ENCODE results near the gene TSPAN11. TPM values are rescaled to one million over a fixed set of nuclear protein-coding genes. Genes with fewer than 3 reads are reported as not detected.

TSPAN11 gene
- total and polyA plus RNA-seq, 2 donors (not counting 3 experiments of a cell fraction or from before 2014, with no cell fraction given): 2.1 to 3.9 TPM

DNA sequence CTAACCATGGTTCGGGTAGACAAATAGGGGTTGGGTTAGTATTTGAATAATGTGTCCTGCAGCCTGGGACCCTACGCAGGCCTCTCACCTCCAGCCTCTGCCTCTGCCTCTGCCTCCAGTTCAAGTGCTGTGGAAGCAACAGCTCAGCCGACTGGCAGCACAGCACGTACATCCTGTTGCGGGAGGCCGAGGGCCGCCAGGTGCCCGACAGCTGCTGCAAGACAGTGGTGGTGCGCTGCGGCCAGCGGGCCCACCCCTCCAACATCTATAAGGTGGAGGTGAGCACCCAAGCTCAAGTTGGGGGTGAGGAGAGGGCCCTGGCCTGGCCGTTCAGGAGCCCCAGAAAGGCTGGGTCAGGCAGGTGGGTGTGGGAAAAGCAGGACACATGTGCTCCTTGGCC lies 55.9 kb downstream of the TSPAN11 start:
- Histone ChIP-seq H4K20me1 (replicated peaks; ENCODE audit: control insufficient read depth, extremely low read depth, insufficient read depth, low read length) (no peaks in the 10 kb centered on the region), H3K9me1 (replicated peaks; ENCODE audit: control insufficient read depth, extremely low read depth, insufficient read depth, low read length) (no peaks in the 10 kb centered on the region), H3K9ac (replicated peaks; ENCODE audit: extremely low read depth, insufficient read depth, low read length) (no peak overlapping the region), H2AFZ (ENCODE audit: low read depth, low read length) (no peak overlapping the region), H3K4me3 (replicated peaks in 1 of 3; ENCODE audit: insufficient read depth in 1 of 3, low read depth in 1 of 3, low read length in 3 of 3) (no peak overlapping the region), H3K27ac (ENCODE audit: insufficient read depth, low read depth, low read length) (no peak overlapping the region), H3K4me2 (ENCODE audit: insufficient read depth, low read length) (no peak overlapping the region), H3K4me1 (ENCODE audit: control insufficient read depth, extremely low read depth, insufficient read depth, low read length) (no peaks in the 10 kb centered on the region), H3K79me2 (ENCODE audit: control insufficient read depth, insufficient read depth, low read length) (no peaks in the 10 kb centered on the region), H3K36me3 (ENCODE audit: control insufficient read depth in 2 of 2, extremely low read depth in 1 of 2, insufficient read depth in 2 of 2, low read length in 2 of 2) (no peaks in the 10 kb centered on the region), H3K9me3 (replicated peaks; ENCODE audit: control insufficient read depth, insufficient read depth, low read length) (no peaks in the 10 kb centered on the region), H3K27me3 (ENCODE audit: control insufficient read depth in 2 of 2, insufficient read depth in 2 of 2, low read length in 2 of 2) (no peaks in the 10 kb centered on the region)
- POLR2A ChIA-PET: no interaction called here
- dilution Hi-C loops (cut with MboI; ENCODE audit: extremely low pct_ligation_motif_present, low sequenced_read_pairs) (no loop called here), intact Hi-C loops (cut with micrococcal nuclease) (no loop called here)
- FAIRE-seq: no peak
- no peak for DNase-seq (ENCODE audit: low read depth, low spot score)
- no TSS peak for BruUV-seq (replicated peaks)
- TF ChIP-seq CTCF (IDR thresholded peaks at IDR 0.05; ENCODE audit: extremely low read depth in 1 of 2, insufficient read depth in 1 of 2, low read depth in 1 of 2, low read length in 2 of 2) (no peak), EZH2 (IDR thresholded peaks at IDR 0.05; ENCODE audit: borderline replicate concordance, low read depth, low read length, severe bottlenecking) (no peak), POLR2AphosphoS5 (IDR thresholded peaks at IDR 0.05; ENCODE audit: insufficient read depth, low read depth, low read length) (no peak), POLR2A (IDR thresholded peaks at IDR 0.05; ENCODE audit: low read depth, low read length) (no peak), GATA2 (IDR thresholded peaks at IDR 0.05; ENCODE audit: insufficient read depth, insufficient read length, low read depth, low read length) (no peak), FOS (IDR thresholded peaks at IDR 0.05; ENCODE audit: borderline replicate concordance, insufficient read depth, low read length) (no peak), JUN (IDR thresholded peaks at IDR 0.05; ENCODE audit: borderline replicate concordance, insufficient read depth, insufficient read length, low read depth) (no peak), MYC (IDR thresholded peaks at IDR 0.05; ENCODE audit: low read depth, low read length) (no peak)
- TF ChIP-seq, protein P1, sequence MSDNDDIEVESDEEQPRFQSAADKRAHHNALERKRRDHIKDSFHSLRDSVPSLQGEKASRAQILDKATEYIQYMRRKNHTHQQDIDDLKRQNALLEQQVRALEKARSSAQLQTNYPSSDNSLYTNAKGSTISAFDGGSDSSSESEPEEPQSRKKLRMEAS (IDR thresholded peaks at IDR 0.05; ENCODE audit: insufficient read depth, insufficient read length): no peak
- CTCF ChIA-PET: interaction anchor here (0.8 to 5.2 kb wide), 4 partner anchors 42 to 135 kb away, joined by 3 to 104 read pairs (median 4); no protein-coding TSS in a partner anchor
